A673 (cell line): ENCODE data around the gene IMMP2L. TPM values are rescaled to one million over a fixed set of nuclear protein-coding genes. Genes with fewer than 3 reads are reported as not detected.

Experiments used
- BruUV-seq: library from RNA; stranded (reverse); fragments of 400-500 nt; replicated peaks from 2 replicates; lab custom pipeline; 2021; lab: Mats Ljungman, UMichigan
- CTCF ChIA-PET: fragments of 300-600 bp; sonication (Branson Sonifier 250); formaldehyde crosslinking; loops from one replicate; lab custom pipeline; 2022; ENCODE audit warnings: antibody characterized with exemption; lab: Charles Lee
- POLR2A ChIA-PET: fragments of 300-600 bp; sonication (Branson Sonifier 250); formaldehyde crosslinking; loops from one replicate; lab custom pipeline; 2022; ENCODE audit warnings: antibody characterized with exemption; ENCODE audit not compliant: low non-redundant PET; lab: Charles Lee
- DNase-seq: peaks from one replicate; pipeline ENCODE4 v3.0.0-alpha.2; 2015; ENCODE audit warnings: low spot score
- H3K27ac ChIP-seq: fragments of 200-600 bp; sonication (generic); 2 replicates; pipeline ENCODE4 v1.5.1; 2016; ENCODE audit warnings: mixed run types, low read depth, mild to moderate bottlenecking, mixed read lengths, antibody characterized with exemption, low read length; ENCODE audit not compliant: poor library complexity, severe bottlenecking
- H3K27me3 ChIP-seq: fragments of 200-600 bp; sonication (generic); replicated peaks from 2 replicates; pipeline ENCODE4 v1.6.1; 2017; ENCODE audit warnings: mixed run types, low read depth, mild to moderate bottlenecking, mixed read lengths, antibody characterized with exemption, low read length; ENCODE audit not compliant: insufficient read depth, poor library complexity
- H3K36me3 ChIP-seq: fragments of 200-600 bp; sonication (generic); 2 replicates; pipeline ENCODE4 v1.6.1; 2016; ENCODE audit warnings: mixed run types, mild to moderate bottlenecking, mixed read lengths, antibody characterized with exemption, low read length; ENCODE audit not compliant: insufficient read depth, poor library complexity, severe bottlenecking
- H3K4me1 ChIP-seq: fragments of 200-600 bp; sonication (generic); 2 replicates; pipeline ENCODE4 v1.6.1; 2017; ENCODE audit warnings: mixed run types, mild to moderate bottlenecking, mixed read lengths, antibody characterized with exemption, low read length; ENCODE audit not compliant: insufficient read depth, poor library complexity, severe bottlenecking
- H3K4me3 ChIP-seq: fragments of 200-600 bp; sonication (generic); 2 replicates; pipeline ENCODE4 v1.5.1; 2016; ENCODE audit warnings: low read depth, mixed run types, mild to moderate bottlenecking, mixed read lengths, low read length; ENCODE audit not compliant: poor library complexity, severe bottlenecking
- H3K9me3 ChIP-seq: fragments of 200-600 bp; sonication (generic); 2 replicates; pipeline ENCODE4 v1.6.1; 2016; ENCODE audit warnings: mixed run types, low read depth, mild to moderate bottlenecking, mixed read lengths, antibody characterized with exemption, low read length; ENCODE audit not compliant: poor library complexity, severe bottlenecking
- CTCF ChIP-seq: fragments of 300-800, 200-600 bp; sonication (generic); conservative IDR thresholded peaks from 2 replicates; pipeline ENCODE4 v1.5.1; 2017; ENCODE audit warnings: low read depth, mild to moderate bottlenecking, antibody characterized with exemption, low read length, moderate library complexity, mixed read lengths
- EZH2 ChIP-seq: fragments of 200-600 bp; sonication (generic); IDR thresholded peaks from 2 replicates; pipeline ENCODE4 v1.6.1; 2017; ENCODE audit warnings: borderline replicate concordance, low read depth, mild to moderate bottlenecking, mixed read lengths, antibody characterized with exemption, low read length; ENCODE audit not compliant: poor library complexity, severe bottlenecking
- intact Hi-C: fragments of 100-400 bp; cut with micrococcal nuclease; formaldehyde crosslinking; loops from one replicate; pipeline ENCODE4 v1.10.0; 2022; ENCODE audit not compliant: unreplicated experiment
- total RNA-seq: library from RNA; stranded (reverse); gene quantifications from 2 replicates; pipeline ENCODE4 v1.2.3, GENCODE V29; 2021

IMMP2L gene
- total RNA-seq, 1 experiment from 2014 or later = 10.0 TPM

DNA sequence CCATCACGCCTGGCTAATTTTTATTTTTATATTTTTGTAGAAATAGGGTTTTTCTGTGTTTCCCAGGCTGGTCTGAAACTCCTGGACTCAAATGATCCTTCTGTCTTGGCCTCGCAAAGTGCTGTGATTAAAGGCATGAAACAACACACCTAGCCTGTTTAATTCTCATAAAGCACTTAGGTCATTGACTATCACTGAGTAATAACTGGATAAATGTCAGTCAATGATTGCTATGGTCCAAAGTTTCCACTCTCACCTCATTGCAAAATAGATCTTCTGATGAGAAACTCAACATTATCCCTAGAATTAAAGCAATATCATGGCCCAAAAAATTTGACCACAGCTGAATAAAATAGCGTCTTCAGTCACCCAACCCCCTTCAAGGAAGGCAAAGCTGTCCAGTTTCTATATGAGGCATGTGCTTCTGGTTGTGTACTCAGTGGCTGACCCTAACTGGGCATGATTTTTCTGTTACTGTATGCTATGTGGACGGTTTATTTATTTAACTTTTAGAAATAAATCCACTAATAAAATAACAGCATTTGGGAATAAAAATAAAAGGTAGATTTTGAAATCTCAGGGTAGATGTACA is 557.9 kb downstream of the IMMP2L start:
- intact Hi-C loops = no loop called here
- no peak for DNase-seq
- BruUV-seq = no TSS peak
- Histone ChIP-seq H3K36me3 (no peaks in the 10 kb centered on the region), H3K27ac (no peak overlapping the region), H3K27me3 (no peaks in the 10 kb centered on the region), H3K4me3 (no peak overlapping the region), H3K9me3 (no peaks in the 10 kb centered on the region), H3K4me1 (no peaks in the 10 kb centered on the region)
- POLR2A ChIA-PET = no interaction called here
- no peak for TF ChIP-seq EZH2
- no peak for TF ChIP-seq CTCF
- CTCF ChIA-PET = no interaction called here

DNA sequence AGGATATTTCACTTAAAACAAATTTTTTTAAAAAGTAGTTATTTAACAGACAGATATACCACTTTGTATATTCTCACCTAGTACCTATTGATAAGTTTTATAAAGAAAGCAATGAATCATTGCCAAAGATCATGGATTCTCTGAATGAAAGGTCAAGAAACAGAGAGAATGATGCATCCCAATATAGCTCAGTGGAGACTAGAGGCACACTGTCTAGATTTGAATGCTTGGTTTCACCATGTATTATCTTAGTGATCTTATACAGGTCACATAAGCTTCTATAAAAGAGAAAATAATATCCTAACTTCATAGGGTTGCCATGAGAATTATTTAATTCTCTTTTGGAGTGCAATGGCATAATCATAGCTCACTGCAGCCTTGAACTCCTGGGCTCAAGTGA is 558.4 kb downstream of the IMMP2L start:
- Histone ChIP-seq H3K4me1 (no peaks in the 10 kb centered on the region), H3K27ac (no peak overlapping the region), H3K36me3 (no peaks in the 10 kb centered on the region), H3K4me3 (no peak overlapping the region), H3K9me3 (no peaks in the 10 kb centered on the region), H3K27me3 (no peaks in the 10 kb centered on the region)
- DNase-seq = no peak
- intact Hi-C loops = no loop called here
- no peak for TF ChIP-seq EZH2
- TF ChIP-seq CTCF = no peak
- ChIA-PET POLR2A (no interaction called here), CTCF (no interaction called here)
- no TSS peak for BruUV-seq

DNA sequence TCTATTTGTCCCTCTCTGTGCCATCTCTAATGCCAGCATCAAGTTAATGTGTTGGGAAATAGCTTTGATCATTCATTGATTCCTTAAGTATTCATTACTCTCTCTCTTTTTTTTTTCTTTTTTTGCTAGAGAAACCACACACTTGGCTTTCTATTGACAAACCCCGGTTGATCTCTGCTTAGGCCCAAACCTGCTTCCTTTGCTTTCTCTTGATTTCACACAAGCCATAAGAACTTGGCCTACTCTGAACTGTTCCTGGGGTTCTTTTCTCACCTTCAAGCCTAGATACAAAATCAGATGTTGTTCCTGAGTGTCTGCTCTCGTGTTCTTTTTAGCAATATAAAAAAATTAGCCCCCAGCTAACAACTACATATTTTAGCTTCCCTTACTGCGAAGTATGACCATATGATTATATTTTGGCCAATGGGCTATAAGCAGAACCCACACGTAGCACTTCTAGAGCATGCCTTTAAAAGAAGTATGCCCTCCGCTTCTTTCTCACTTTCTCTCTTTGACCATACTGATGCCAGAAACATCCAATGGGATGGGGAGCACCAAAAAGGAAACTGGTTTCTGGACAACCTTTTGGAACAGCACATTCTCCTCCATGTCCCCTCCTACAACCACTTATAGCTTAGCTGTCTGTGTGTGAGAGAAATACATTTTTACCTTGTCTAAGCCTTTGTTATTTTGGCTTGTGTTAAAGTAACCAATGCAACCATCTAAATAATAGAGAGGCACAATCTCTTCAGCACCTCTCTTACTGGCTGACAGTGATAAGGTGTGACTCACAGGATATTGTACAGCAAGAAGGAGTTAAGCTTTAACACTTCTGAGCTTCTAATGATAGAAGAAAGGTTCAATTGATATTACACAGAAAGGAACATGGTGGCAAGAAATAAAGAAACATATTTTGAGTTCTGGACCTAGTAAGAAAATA is 568.0 kb downstream of the IMMP2L start:
- H3K36me3 ChIP-seq = no peaks in the 10 kb centered on the region
- POLR2A ChIA-PET = no interaction called here
- H3K9me3 ChIP-seq = no peaks in the 10 kb centered on the region
- no peak overlapping the region for H3K27ac ChIP-seq
- intact Hi-C loops = no loop called here
- no peaks in the 10 kb centered on the region for H3K27me3 ChIP-seq
- H3K4me3 ChIP-seq = no peak overlapping the region
- TF ChIP-seq EZH2 (no peak), CTCF (no peak)
- no peaks in the 10 kb centered on the region for H3K4me1 ChIP-seq
- no TSS peak for BruUV-seq
- DNase-seq = no peak
- CTCF ChIA-PET = no interaction called here
